Neural progenitor cell (in vitro differentiated cells): ENCODE results near the gene SETD3. TPM values are rescaled to one million over a fixed set of nuclear protein-coding genes. Genes with fewer than 3 reads are reported as not detected.

Experiments
- DNase-seq: peaks from one replicate; pipeline ENCODE4 v3.0.0-alpha.2; 2016; ENCODE audit warnings: low spot score
- H2AFZ ChIP-seq: fragments of 200-600 bp; sonication (generic); replicated peaks from 2 replicates; pipeline ENCODE4 v1.6.1; 2016; ENCODE audit warnings: antibody characterized with exemption
- H3F3A ChIP-seq: fragments of 200-600 bp; sonication (generic); 2 replicates; pipeline ENCODE4 v1.6.1; 2016; ENCODE audit warnings: antibody characterized with exemption, low read depth
- H3K27ac ChIP-seq: fragments of 200-600 bp; sonication (generic); 2 replicates; pipeline ENCODE4 v1.5.1; 2016; ENCODE audit warnings: mild to moderate bottlenecking
- H3K27me3 ChIP-seq: fragments of 200-600 bp; sonication (generic); 2 replicates; pipeline ENCODE4 v1.6.1; 2016; ENCODE audit warnings: mild to moderate bottlenecking, moderate library complexity
- H3K36me3 ChIP-seq: fragments of 200-600 bp; sonication (generic); 2 replicates; pipeline ENCODE4 v1.5.1; 2016
- H3K4me1 ChIP-seq: fragments of 200-600 bp; sonication (generic); 2 replicates; pipeline ENCODE4 v1.6.1; 2016; ENCODE audit warnings: mixed run types
- H3K4me2 ChIP-seq: fragments of 200-600 bp; sonication (generic); 2 replicates; pipeline ENCODE4 v1.6.1; 2016
- H3K4me3 ChIP-seq: fragments of 200-600 bp; sonication (generic); 2 replicates; pipeline ENCODE4 v1.5.1; 2016
- H3K79me2 ChIP-seq: fragments of 200-600 bp; sonication (generic); 2 replicates; pipeline ENCODE4 v1.6.1; 2016; ENCODE audit warnings: low read depth
- H3K9ac ChIP-seq: fragments of 200-600 bp; sonication (generic); 2 replicates; pipeline ENCODE4 v1.6.1; 2016
- H3K9me3 ChIP-seq: fragments of 200-600 bp; sonication (generic); 2 replicates; pipeline ENCODE4 v1.5.1; 2016; ENCODE audit warnings: low read depth
- H4K20me1 ChIP-seq: fragments of 200-600 bp; sonication (generic); 2 replicates; pipeline ENCODE4 v1.6.1; 2016; ENCODE audit warnings: low read depth
- H3K27ac Mint-ChIP-seq: 3 replicates; pipeline ENCODE4 v1.8.0; 2021; ENCODE audit warnings: mixed read lengths
- H3K27me3 Mint-ChIP-seq: 2 replicates; pipeline ENCODE4 v1.8.0; 2022; ENCODE audit warnings: low read depth, mild to moderate bottlenecking, inconsistent platforms, moderate library complexity, mixed read lengths; ENCODE audit not compliant: insufficient read depth
- H3K36me3 Mint-ChIP-seq: 3 replicates; pipeline ENCODE4 v1.8.0; 2021; ENCODE audit warnings: mixed read lengths
- H3K4me1 Mint-ChIP-seq: 3 replicates; pipeline ENCODE4 v1.8.0; 2021; ENCODE audit warnings: mixed read lengths
- H3K4me3 Mint-ChIP-seq: 3 replicates; pipeline ENCODE4 v1.8.0; 2021; ENCODE audit warnings: mild to moderate bottlenecking, moderate library complexity, mixed read lengths
- H3K9me3 Mint-ChIP-seq: 3 replicates; pipeline ENCODE4 v1.8.0; 2020; ENCODE audit warnings: mixed read lengths
- CTCF ChIP-seq: fragments of 200-600 bp; sonication (generic); IDR thresholded peaks from 2 replicates; pipeline ENCODE4 v1.5.1; 2017; ENCODE audit warnings: antibody characterized with exemption, mild to moderate bottlenecking
- EZH2 ChIP-seq: fragments of 200-600 bp; sonication (generic); IDR thresholded peaks from 2 replicates; pipeline ENCODE4 v1.6.1; 2017; ENCODE audit warnings: antibody characterized with exemption, mild to moderate bottlenecking, moderate library complexity
- EZH2phosphoT487 ChIP-seq: fragments of 200-600 bp; sonication (generic); IDR thresholded peaks from 2 replicates; pipeline ENCODE4 v1.6.1; 2017; ENCODE audit warnings: antibody characterized with exemption
- total RNA-seq: library from RNA; depleted of rRNA; stranded (reverse); fragments of >200 nt; gene quantifications from 2 replicates; pipeline ENCODE4 v1.2.3, GENCODE V29; 2015; ENCODE audit warnings: low replicate concordance

The SETD3 gene
- total RNA-seq, 1 donor from 2014 or later, result 68.0 TPM

GRCh38 chr14:99391671-99392070 lies 89.0 kb downstream of the SETD3 start:
- DNase-seq, result no peak
- Mint-ChIP-seq H3K36me3 (peaks cover 5% of the 10 kb centered on the region), H3K4me1 (peaks cover 4% of the 10 kb centered on the region), H3K9me3 (no peaks in the 10 kb centered on the region), H3K27ac (no peak overlapping the region), H3K27me3 (peaks cover 4% of the 10 kb centered on the region), H3K4me3 (no peak overlapping the region)
- Histone ChIP-seq H3K9ac (no peak overlapping the region), H2AFZ (no peak overlapping the region), H3K27me3 (no peaks in the 10 kb centered on the region), H3K4me2 (no peak overlapping the region), H3K4me1 (no peaks in the 10 kb centered on the region), H3K9me3 (no peaks in the 10 kb centered on the region), H3K79me2 (no peaks in the 10 kb centered on the region), H3K36me3 (no peaks in the 10 kb centered on the region), H3K4me3 (no peak overlapping the region), H3F3A (no peaks in the 10 kb centered on the region), H3K27ac (no peak overlapping the region), H4K20me1 (no peaks in the 10 kb centered on the region)
- TF ChIP-seq CTCF, result no peak
- no peak for TF ChIP-seq EZH2phosphoT487
- no peak for TF ChIP-seq EZH2

- H3K4me2 ChIP-seq, result no peak overlapping the region
- TF ChIP-seq EZH2, result no peak
- TF ChIP-seq CTCF, result peak; percentile 83
- no peaks in the 10 kb centered on the region for H3K9me3 Mint-ChIP-seq
- no peaks in the 10 kb centered on the region for H3F3A ChIP-seq
- H3K27ac Mint-ChIP-seq, result no peak overlapping the region
- peaks cover 4% of the 10 kb centered on the region for H3K27me3 Mint-ChIP-seq
- DNase-seq, result peak; percentile 80
- no peaks in the 10 kb centered on the region for H3K27me3 ChIP-seq
- H3K9ac ChIP-seq, result no peak overlapping the region
- H3K36me3 ChIP-seq, result no peaks in the 10 kb centered on the region
- peak overlapping the region; percentile 1 for H2AFZ ChIP-seq
- peaks cover 4% of the 10 kb centered on the region for H3K4me1 Mint-ChIP-seq
- H3K4me3 Mint-ChIP-seq, result no peak overlapping the region
- no peak overlapping the region for H3K27ac ChIP-seq
- no peaks in the 10 kb centered on the region for H3K79me2 ChIP-seq
- no peaks in the 10 kb centered on the region for H4K20me1 ChIP-seq
- H3K4me1 ChIP-seq, result no peaks in the 10 kb centered on the region
- H3K4me3 ChIP-seq, result no peak overlapping the region
- H3K9me3 ChIP-seq, result no peaks in the 10 kb centered on the region
- peaks cover 2% of the 10 kb centered on the region for H3K36me3 Mint-ChIP-seq
Measured at GRCh38 chr14:99389174-99389826, 91.4 kb downstream of the SETD3 start.

- no peak overlapping the region for H3K9ac ChIP-seq
- no peaks in the 10 kb centered on the region for H4K20me1 ChIP-seq
- no peak overlapping the region for H3K4me3 Mint-ChIP-seq
- no peak for DNase-seq
- H3K27ac ChIP-seq, result no peak overlapping the region
- H2AFZ ChIP-seq, result no peak overlapping the region
- no peak for TF ChIP-seq EZH2phosphoT487
- no peak for TF ChIP-seq CTCF
- no peak for TF ChIP-seq EZH2
- H3K4me3 ChIP-seq, result no peak overlapping the region
- no peaks in the 10 kb centered on the region for H3K79me2 ChIP-seq
- H3K9me3 ChIP-seq, result no peaks in the 10 kb centered on the region
- H3F3A ChIP-seq, result no peaks in the 10 kb centered on the region
- H3K36me3 Mint-ChIP-seq, result no peaks in the 10 kb centered on the region
- no peak overlapping the region for H3K4me2 ChIP-seq
- no peaks in the 10 kb centered on the region for H3K9me3 Mint-ChIP-seq
- H3K27me3 ChIP-seq, result no peaks in the 10 kb centered on the region
- H3K4me1 ChIP-seq, result no peaks in the 10 kb centered on the region
- H3K27ac Mint-ChIP-seq, result no peak overlapping the region
- H3K27me3 Mint-ChIP-seq, result peaks cover 4% of the 10 kb centered on the region
- H3K4me1 Mint-ChIP-seq, result peaks cover 8% of the 10 kb centered on the region
- no peaks in the 10 kb centered on the region for H3K36me3 ChIP-seq
Measured at GRCh38 chr14:99388286-99388685, 92.4 kb downstream of the SETD3 start.
